ENCODE measurements around the gene PLA2G10. TPM values are rescaled to one million over a fixed set of nuclear protein-coding genes. Genes with fewer than 3 reads are reported as not detected.

Gene PLA2G10
- total and polyA plus RNA-seq, 2 of the 13 experiments (the other 11 are each of a cell fraction or from before 2014, with no cell fraction given) = not detected

DNA sequence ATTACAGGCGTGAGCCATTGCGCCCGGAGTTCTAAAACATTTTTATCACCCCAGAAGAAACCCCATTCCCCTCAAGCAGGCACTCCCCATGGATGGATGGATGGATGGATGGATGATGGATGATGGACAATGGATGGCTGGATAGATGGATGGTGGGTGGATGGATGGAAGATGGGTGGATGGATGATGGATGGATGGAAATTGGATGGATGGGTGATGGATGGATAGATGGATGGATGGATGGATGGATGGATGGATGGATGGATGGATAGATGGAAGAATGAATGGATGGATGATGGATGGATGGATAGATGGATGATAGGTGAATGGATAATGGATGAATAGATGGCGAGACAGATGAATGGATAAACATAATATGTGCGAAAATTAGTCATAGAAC lies 16.5 kb downstream of the PLA2G10 start:
- intact Hi-C loops (cut with micrococcal nuclease; ENCODE audit: unreplicated experiment) (no loop called here), in situ Hi-C loops (cut with HindIII; ENCODE audit: extremely low pct_ligation_motif_present, low pct_unique_long_range_greater_than_20kb) (no loop called here)
- TF ChIP-seq FOXP1 (IDR thresholded peaks at IDR 0.05) = peak; percentile 27; the same call in 1 of the 2 replicates
- TF ChIP-seq FOXP1 (CRISPR knock-in tag; IDR thresholded peaks at IDR 0.05) = no peak
- TF ChIP-seq, protein P1, sequence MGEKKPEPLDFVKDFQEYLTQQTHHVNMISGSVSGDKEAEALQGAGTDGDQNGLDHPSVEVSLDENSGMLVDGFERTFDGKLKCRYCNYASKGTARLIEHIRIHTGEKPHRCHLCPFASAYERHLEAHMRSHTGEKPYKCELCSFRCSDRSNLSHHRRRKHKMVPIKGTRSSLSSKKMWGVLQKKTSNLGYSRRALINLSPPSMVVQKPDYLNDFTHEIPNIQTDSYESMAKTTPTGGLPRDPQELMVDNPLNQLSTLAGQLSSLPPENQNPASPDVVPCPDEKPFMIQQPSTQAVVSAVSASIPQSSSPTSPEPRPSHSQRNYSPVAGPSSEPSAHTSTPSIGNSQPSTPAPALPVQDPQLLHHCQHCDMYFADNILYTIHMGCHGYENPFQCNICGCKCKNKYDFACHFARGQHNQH (CRISPR knock-in tag; IDR thresholded peaks at IDR 0.05) = no peak
- TF ChIP-seq, protein P2, sequence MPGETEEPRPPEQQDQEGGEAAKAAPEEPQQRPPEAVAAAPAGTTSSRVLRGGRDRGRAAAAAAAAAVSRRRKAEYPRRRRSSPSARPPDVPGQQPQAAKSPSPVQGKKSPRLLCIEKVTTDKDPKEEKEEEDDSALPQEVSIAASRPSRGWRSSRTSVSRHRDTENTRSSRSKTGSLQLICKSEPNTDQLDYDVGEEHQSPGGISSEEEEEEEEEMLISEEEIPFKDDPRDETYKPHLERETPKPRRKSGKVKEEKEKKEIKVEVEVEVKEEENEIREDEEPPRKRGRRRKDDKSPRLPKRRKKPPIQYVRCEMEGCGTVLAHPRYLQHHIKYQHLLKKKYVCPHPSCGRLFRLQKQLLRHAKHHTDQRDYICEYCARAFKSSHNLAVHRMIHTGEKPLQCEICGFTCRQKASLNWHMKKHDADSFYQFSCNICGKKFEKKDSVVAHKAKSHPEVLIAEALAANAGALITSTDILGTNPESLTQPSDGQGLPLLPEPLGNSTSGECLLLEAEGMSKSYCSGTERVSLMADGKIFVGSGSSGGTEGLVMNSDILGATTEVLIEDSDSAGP (CRISPR knock-in tag; IDR thresholded peaks at IDR 0.05; ENCODE audit: borderline replicate concordance) = no peak
- TF ChIP-seq, protein P3, sequence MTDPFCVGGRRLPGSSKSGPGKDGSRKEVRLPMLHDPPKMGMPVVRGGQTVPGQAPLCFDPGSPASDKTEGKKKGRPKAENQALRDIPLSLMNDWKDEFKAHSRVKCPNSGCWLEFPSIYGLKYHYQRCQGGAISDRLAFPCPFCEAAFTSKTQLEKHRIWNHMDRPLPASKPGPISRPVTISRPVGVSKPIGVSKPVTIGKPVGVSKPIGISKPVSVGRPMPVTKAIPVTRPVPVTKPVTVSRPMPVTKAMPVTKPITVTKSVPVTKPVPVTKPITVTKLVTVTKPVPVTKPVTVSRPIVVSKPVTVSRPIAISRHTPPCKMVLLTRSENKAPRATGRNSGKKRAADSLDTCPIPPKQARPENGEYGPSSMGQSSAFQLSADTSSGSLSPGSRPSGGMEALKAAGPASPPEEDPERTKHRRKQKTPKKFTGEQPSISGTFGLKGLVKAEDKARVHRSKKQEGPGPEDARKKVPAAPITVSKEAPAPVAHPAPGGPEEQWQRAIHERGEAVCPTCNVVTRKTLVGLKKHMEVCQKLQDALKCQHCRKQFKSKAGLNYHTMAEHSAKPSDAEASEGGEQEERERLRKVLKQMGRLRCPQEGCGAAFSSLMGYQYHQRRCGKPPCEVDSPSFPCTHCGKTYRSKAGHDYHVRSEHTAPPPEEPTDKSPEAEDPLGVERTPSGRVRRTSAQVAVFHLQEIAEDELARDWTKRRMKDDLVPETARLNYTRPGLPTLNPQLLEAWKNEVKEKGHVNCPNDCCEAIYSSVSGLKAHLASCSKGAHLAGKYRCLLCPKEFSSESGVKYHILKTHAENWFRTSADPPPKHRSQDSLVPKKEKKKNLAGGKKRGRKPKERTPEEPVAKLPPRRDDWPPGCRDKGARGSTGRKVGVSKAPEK (CRISPR knock-in tag; IDR thresholded peaks at IDR 0.05; ENCODE audit: borderline replicate concordance) = no peak
- TF ChIP-seq NONO (IDR thresholded peaks at IDR 0.05) = 0 out of 2 replicates have a peak, but pooled peaks have one; percentile 80
- TF ChIP-seq NONO (CRISPR knock-in tag; conservative IDR thresholded peaks at IDR 0.05) = no peak
- TF ChIP-seq MEIS2 (CRISPR knock-in tag; IDR thresholded peaks at IDR 0.05) = no peak
- no peak for TF ChIP-seq SCMH1 (CRISPR knock-in tag; IDR thresholded peaks at IDR 0.05; ENCODE audit: borderline replicate concordance)
- TF ChIP-seq GLI4 (CRISPR knock-in tag; IDR thresholded peaks at IDR 0.05; ENCODE audit: borderline replicate concordance) = no peak
- no peak for TF ChIP-seq KLF11 (CRISPR knock-in tag; IDR thresholded peaks at IDR 0.05)
- no peak for TF ChIP-seq RAD21 (CRISPR knock-in tag; IDR thresholded peaks at IDR 0.05)
- TF ChIP-seq, protein P4, sequence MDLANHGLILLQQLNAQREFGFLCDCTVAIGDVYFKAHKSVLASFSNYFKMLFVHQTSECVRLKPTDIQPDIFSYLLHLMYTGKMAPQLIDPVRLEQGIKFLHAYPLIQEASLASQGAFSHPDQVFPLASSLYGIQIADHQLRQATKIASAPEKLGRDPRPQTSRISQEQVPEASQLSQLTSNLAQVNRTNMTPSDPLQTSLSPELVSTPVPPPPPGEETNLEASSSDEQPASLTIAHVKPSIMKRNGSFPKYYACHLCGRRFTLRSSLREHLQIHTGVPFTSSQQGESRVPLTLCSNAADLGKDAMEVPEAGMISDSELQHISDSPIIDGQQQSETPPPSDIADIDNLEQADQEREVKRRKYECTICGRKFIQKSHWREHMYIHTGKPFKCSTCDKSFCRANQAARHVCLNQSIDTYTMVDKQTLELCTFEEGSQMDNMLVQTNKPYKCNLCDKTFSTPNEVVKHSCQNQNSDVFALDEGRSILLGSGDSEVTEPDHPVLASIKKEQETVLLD (CRISPR knock-in tag; IDR thresholded peaks at IDR 0.05; ENCODE audit: low read depth) = no peak
- no peak for TF ChIP-seq CENPT (CRISPR knock-in tag; IDR thresholded peaks at IDR 0.05; ENCODE audit: low read depth)
- TF ChIP-seq, protein P5, sequence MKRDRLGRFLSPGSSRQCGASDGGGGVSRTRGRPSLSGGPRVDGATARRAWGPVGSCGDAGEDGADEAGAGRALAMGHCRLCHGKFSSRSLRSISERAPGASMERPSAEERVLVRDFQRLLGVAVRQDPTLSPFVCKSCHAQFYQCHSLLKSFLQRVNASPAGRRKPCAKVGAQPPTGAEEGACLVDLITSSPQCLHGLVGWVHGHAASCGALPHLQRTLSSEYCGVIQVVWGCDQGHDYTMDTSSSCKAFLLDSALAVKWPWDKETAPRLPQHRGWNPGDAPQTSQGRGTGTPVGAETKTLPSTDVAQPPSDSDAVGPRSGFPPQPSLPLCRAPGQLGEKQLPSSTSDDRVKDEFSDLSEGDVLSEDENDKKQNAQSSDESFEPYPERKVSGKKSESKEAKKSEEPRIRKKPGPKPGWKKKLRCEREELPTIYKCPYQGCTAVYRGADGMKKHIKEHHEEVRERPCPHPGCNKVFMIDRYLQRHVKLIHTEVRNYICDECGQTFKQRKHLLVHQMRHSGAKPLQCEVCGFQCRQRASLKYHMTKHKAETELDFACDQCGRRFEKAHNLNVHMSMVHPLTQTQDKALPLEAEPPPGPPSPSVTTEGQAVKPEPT (CRISPR knock-in tag; IDR thresholded peaks at IDR 0.05; ENCODE audit: low read depth) = no peak
- TF ChIP-seq, protein P6, sequence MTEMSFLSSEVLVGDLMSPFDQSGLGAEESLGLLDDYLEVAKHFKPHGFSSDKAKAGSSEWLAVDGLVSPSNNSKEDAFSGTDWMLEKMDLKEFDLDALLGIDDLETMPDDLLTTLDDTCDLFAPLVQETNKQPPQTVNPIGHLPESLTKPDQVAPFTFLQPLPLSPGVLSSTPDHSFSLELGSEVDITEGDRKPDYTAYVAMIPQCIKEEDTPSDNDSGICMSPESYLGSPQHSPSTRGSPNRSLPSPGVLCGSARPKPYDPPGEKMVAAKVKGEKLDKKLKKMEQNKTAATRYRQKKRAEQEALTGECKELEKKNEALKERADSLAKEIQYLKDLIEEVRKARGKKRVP (CRISPR knock-in tag; IDR thresholded peaks at IDR 0.05) = no peak

More for the DNA sequence above, 16.5 kb downstream of the PLA2G10 start:
- ChIA-PET CTCF (ENCODE audit: low intra/inter-chr PET ratio, low total read pairs) (no interaction called here), POLR2A (no interaction called here)
- Histone ChIP-seq H3K9ac (ENCODE audit: insufficient read depth, low read depth, low read length) (no peak overlapping the region), H3K4me2 (ENCODE audit: low read depth, low read length) (no peak overlapping the region), H3K27ac (ENCODE audit: extremely low read length, insufficient read depth, low read length) (no peak overlapping the region), H3K9me3 (ENCODE audit: low read length) (no peaks in the 10 kb centered on the region), H3K4me1 (ENCODE audit: insufficient read depth, low read length) (peaks cover 2% of the 10 kb centered on the region), H3K79me2 (ENCODE audit: insufficient read depth, low read length) (no peaks in the 10 kb centered on the region), H3K4me3 (replicated peaks in 1 of 3; ENCODE audit: insufficient read depth in 1 of 3, low read depth in 2 of 3, low read length in 3 of 3) (no peak overlapping the region), H4K20me1 (ENCODE audit: insufficient read depth, low read length) (no peaks in the 10 kb centered on the region), H3K27me3 (ENCODE audit: control insufficient read depth in 1 of 2, insufficient read depth in 2 of 2, low read length in 2 of 2) (0 out of 5 replicates have a peak, but pooled peaks cover 0 to 4% of the 10 kb centered on the region in 2 experiments), H2AFZ (ENCODE audit: low read length) (no peak overlapping the region), H3K36me3 (replicated peaks in 1 of 2; ENCODE audit: control insufficient read depth in 1 of 2, insufficient read depth in 2 of 2, low read length in 2 of 2) (no peaks in the 10 kb centered on the region)
- no peak for DNase-seq (ENCODE audit: low spot score)
- 62% methylated on average over 5 of the region's 5 CpGs for WGBS (ENCODE audit: low lambda C conversion rate)
- no peak for ATAC-seq
- FAIRE-seq = no peak
- no TSS peak for BruUV-seq (replicated peaks)

All from HepG2 (cell line).